GM19328 (cell line): ENCODE measurements around the gene KLHL6.
"Not testable (repeated sequence)": the region's sequence is repeated elsewhere in the genome, so short reads cannot be mapped to it uniquely, and the experiment has no call there.

Experiments used
- ATAC-seq: cut with Tn5 transposase; IDR thresholded peaks from one replicate; pipeline ENCODE4 v1.9.1; 2021; ENCODE audit warnings: mild to moderate bottlenecking, moderate library complexity; ENCODE audit not compliant: unreplicated experiment

Gene KLHL6

DNA sequence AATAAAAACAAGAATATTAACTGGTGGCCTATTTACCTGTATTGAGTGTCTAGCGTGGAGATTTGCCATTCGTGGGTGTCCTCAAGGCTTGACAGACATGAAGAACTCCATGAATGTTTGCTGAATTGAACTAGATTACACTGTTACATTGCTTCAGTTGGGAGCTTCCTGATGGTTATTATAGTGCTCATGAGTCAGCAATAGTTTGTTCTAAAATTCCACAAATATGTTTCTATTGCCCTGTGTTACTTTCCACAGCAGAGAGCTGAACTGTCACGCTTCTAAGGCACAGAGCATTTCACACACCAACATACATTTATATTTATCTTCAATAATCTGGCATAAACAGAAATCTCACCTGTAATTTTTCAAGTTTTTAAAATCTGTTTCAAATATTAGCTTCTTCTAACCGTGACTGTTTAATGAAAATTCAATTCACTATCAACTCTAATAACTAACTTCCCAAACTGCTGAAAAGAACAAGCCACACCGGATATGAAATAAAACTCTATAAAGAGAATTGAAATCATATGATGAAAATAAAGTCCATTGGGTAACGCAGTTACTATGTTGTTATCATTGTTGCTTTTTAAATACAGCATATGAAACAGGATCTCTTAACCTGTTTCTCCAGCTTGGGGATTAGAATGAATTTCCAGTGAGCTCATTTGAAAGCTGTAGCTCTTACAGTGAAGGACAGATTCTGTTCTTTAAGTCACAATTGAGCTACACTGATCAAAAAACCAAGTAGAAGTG is 65.9 kb downstream of the KLHL6 start:
- no peak for ATAC-seq

DNA sequence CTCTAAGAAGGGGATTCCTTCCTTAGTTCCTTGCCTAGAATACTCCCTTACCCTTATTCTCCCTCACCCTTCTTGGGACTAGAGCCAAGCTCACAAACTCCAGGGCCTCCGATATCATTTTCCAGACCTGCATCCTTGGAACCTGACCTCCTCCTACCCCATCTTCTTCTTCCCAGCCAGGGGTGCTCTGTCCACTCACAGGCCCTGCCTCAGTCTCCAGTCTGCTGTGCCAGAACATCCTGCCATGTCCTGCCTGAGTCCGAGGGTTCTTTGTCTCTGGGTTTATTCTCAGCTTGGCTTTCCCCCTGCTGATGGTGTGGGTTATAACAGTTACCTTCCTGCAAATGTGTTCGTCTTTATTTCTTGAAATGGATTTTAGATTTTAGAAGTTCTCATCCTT is 67.2 kb downstream of the KLHL6 start:
- ATAC-seq, result no peak

DNA sequence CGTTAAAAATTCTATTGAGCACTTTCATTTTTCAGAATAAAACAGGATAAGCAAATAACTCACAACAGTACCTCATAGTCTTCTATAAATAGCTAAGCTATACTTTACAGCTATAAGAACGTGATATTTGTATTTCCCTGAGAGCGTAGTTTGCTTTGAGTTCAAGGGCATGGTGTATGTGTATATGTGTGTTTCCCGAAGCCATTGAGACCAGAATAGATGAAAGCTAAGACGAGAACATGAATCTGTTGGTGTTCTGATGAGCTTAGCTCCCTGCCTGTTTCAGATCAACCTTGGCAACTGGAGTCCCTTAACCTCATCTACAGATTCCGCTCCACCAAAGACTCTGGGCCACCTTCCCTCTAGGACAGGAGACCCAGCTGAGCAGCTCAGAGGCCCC is 67.6 kb downstream of the KLHL6 start:
- no peak for ATAC-seq

DNA sequence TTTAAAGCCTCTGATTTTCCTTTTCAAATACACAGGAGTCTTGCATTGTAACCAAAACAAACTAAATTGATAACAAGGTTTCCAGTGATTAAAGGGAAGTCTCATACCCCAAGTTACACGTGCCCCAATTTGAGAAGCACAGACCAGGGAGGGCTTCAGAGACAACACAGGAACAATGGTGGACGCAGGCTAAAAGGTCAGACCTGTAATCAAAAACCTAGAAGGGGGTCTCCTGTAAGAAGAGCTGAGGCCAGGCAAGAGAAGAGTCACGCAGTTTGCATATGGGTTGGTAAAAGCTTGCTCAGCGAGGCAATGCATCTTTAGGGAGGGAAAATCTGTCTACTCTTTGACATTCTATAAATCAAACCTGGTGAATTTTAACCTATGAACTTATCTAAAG is 68.5 kb downstream of the KLHL6 start:
- ATAC-seq, result no peak

DNA sequence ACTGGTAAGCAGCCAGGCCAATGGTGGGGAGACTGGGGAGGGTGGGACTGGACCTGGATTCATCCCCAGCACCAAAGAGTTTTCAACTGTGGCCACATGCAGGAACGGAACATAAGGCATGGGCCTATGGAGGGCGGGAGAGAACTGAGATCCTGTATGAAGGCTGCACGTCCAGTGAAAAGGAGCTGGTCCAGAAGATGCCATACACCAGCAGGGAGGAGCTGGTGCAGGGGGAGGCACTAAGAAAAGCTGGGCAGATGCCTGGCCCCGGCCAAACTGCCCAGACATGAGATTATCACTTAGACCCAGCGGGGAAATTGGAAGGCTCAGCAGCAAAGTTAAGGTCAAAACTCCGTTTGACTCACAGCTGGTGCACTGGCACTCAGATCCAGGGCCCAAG is 69.0 kb downstream of the KLHL6 start:
- no peak for ATAC-seq

DNA sequence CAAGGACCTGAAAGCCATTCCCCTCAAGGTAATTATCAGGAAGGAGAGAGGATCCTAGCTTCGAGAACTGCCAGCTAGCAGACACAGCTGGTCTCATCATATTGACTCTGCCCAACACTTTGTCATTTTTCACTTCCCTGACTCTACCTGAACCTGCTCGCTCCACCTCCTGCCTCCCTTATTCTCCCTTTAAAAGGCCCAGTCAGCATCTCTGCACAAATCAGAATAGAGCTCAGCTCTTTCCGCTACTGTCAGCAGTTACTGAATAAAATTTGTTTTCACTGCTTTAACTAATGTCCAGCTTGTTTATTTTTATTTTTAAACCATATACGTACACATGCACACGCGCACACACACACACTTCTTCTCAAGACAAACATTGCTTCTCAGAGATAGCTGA is 69.9 kb downstream of the KLHL6 start:
- no peak for ATAC-seq

DNA sequence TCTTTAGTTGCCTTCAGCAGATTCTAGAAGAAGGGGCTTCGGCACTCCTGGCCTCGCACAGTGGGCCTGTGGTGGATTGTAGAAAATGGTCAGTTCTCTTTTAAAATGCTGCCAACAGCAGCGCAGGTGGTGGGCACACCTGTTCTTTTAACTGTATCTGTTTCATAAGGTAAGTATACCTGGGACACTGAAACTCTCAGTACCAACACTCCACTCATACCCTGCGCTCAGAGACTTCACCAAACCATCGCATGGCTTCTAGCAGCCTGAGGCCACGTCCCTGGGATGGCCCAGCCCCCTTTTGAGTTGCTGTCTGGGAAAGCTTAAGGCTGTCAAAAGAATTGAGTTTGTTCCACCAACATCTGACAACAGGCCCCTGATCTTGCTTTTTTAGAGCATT is 70.4 kb downstream of the KLHL6 start:
- ATAC-seq, result no peak

DNA sequence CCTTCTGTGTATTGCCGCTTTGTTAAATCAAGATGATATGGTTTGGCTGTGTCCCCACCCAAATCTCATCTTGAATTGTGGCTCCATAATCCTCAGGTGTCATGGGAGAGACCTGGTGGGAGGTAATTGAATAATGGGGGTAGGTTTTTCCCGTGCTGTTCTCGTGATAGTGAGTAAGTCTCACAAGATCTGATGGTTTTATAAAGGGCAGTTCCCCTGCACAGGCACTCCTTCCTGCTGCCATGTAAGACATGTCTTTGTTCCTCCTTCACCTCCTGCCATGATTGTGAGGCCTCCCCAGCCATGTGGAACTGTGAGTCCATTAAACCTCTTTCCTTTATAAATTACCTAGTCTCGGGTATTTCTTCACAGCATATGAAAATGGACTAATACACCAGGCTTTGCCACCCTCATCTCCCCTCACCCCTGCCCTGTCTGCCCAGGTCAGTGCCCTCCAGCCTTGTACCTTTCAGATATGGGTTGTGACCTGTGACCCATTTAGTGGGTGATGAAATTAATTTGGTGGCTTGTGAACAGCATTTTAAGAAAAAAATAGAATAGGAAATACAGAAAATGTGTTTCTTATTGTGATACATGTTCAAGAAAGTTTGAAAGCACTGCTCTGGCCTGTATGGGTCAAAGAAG is 71.0 kb downstream of the KLHL6 start:
- no peak for ATAC-seq

DNA sequence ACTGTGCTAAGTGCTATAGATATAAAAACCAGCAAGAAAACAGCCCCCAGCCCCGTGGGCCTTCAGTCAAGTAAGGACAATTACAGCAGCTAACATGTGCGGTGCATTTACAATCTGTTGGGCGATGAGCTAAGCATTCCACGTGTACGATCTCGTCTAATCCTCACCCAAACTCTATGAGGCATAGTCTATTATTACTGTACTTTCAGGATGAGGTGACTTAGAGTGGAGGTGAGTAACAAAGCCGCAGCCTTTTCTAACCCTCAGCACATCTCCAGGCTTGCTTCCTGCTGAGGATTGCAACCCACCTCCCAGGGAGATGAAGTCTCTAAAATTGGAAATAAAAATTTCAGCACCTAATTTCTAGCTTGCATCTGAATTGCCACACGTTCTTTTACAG is 73.9 kb downstream of the KLHL6 start:
- no peak for ATAC-seq

DNA sequence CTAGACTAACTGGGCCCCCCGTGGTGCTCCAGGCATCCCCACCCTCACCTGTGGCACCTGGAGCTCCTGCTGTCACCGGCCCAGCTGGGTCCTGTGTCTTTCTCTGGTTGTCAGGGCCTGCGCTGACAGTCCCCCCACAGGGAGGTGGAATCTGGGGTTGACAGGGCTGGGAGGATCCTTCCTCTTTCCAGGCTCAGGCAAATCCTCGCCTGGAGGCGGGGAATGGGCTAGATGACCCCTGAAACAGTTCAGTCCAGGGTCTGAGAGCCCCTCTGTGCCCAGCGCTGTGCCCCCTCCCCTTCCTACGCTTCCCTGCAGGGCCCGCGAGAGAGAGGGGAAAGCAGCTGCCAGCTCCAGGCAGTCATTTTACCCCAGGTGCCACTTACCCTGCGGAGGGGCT is 77.0 kb downstream of the KLHL6 start:
- no peak for ATAC-seq

DNA sequence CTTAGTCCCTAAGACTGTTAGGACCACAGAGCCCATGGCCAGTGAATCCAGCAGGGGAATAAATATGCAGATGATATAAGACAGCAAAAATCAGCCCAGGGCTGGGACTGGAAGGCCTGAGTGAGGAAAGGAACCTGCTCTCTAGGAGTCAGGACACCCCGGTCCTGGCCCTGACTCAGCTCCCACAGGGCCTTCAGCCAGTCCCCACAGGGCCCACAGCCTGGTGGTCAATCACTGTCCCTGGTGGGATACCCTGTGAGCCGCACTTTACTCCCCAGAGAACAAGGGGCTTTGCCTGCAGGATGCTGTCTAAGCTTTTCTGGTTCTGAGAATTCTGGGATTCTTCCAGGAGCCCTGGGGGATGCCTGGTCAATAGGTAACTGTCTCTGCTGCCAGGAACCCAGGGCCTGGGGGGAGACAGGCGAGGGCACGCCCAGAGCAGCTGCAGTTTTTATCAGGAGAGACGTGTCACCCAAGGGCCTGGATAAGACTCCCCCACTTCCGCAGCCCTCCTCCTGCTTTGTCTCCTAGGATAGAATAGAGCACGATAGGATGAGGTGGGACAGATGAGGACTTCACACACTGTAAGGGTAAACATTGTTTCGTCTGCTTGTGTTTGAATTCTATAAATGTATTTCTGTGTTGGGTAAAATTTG is 77.6 kb downstream of the KLHL6 start:
- ATAC-seq, result no peak

DNA sequence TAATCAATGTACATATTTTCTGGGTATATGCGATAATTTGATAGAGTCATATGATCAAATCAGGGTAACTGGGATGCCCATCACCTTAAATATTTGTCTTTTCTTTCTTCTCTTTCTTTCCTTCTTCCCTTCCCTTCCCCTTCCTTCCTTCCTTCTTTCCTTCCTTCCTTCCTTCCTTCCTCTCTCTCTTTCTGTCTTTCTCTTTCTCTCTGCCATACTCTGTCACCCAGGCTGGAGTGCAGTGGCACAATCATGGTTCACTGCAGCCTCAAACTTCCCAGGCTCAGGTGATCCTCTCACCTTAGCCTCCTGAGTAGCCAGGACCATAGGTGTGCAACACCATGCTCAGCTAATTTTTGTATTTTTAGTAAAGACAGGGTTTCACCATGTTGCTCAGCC is 79.7 kb downstream of the KLHL6 start:
- not testable (repeated sequence) for ATAC-seq

DNA sequence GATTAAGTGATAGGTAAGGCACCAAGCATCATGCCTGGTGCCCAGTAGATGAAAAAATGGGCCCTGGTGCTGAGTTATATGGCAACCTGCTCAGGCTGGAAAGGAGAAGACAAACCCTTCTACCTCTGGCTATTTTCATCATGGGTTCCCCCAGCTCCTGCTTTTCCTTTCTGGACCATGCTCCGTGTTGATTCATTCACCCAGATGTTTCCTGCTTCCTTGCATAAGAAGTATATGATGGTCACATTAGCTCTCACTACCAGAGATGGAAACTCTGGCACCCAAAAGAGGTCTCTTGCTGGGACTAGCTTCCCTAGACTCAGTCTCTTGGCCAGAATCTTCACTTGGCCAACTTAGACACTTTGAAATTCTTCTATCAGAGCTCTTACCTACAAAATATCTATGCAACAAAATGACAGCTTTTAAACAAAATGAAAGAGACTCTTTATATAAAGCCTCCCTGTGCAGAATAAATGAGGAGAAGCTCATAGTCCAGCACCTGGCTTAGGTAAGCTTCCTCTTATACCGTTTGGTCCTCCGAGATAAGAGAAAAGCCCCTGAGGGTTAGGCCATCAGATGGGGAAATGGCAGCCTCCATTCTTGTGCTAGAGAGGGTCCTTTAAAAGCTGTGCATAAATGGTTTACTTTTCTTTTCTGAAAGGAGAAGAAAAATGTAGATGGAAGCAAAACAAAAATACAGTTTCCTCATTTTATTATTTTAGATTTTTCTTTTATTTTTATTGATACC is 80.3 kb downstream of the KLHL6 start:
- ATAC-seq, result no peak

DNA sequence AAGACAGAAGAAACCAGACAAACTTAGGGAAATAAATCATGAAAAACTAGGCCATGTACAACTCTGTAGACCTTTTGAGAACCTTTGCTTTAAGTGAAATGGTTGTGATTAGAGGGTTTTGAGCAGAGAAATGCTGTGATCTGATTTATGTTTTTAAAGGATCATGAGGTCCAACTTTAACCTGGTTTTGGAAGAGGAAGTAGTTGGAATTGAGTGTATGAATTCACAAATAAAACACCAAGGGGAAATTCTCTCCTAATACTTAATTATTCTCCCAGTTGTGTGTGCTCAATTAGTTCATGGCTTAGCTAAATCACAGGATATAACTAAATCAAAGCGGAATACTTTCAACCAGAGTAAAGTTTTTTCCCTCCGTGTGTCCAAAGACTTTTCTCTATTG is 81.5 kb downstream of the KLHL6 start:
- ATAC-seq, result no peak

DNA sequence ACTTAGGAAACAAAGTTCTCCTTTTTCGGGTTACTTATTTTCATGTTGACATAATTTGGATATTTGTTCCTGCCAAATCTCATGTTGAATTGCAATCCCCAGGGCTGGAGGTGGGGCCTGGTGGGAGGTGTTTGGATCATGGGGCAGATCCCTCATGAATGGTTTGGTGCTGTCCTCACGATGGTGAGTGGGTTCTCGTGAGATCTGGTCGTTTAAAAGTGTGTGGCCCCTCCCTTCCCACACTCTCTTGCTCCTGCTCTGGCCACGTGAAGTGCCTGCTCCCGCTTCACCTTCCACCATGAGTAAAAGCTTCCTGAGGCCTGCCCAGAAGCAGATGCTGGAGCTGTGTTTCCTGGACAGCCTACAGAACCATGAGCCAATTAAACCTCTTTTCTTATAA is 83.4 kb downstream of the KLHL6 start:
- ATAC-seq, result no peak

DNA sequence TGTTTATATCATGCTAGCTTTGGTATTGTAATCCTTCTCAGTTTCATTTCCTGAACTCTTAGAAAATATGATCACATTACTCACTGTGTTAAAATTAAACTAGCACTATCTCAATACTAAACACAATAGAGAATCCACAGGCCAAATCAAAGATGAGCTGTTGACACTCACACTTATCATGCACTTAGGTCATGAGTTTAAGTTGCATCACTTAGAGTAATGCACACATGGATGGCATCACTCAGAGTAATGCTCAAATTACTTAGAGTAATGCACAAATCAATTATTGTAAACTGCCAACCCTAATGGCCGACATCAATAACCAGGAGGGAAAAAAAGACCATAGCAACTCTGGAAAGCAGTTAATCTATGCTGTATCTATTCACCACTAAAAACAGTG is 87.1 kb downstream of the KLHL6 start:
- ATAC-seq, result no peak

DNA sequence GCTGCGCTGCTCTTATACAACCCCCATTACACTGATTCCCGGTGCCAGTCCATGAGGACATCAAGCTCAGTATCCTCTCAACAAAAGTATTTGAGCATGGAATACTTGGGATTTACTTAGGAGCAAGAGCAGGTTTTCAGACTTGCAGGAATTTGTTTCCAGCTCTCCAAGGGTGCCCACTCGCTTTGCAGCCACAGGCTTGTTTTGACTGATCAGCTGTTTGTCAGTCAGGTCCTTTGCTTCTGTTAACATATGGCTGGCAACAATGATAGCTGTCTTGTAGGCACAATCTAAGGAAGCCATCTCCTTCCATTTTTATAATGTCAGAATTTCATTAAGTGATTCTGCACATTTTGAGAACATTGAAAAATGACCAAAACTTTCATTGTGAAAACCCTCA is 88.9 kb downstream of the KLHL6 start:
- ATAC-seq, result no peak

DNA sequence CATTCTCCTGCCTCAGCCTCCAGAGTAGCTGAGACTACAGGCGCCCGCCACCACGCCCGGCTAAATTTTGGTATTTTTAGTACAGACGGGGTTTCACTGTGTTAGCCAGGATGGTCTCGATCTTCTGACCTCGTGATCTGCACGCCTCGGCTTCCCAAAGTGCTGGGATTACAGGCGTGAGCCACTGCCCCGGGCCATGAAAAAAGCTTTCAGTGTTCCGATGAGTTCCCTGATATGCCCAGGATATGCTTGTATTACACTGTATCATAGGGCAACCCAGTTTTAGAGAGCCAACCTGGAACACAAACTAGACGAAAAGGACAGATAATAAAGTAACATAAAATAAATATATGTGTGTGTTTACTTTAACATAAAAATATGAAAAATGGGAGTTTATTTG is 89.8 kb downstream of the KLHL6 start:
- not testable (repeated sequence) for ATAC-seq

DNA sequence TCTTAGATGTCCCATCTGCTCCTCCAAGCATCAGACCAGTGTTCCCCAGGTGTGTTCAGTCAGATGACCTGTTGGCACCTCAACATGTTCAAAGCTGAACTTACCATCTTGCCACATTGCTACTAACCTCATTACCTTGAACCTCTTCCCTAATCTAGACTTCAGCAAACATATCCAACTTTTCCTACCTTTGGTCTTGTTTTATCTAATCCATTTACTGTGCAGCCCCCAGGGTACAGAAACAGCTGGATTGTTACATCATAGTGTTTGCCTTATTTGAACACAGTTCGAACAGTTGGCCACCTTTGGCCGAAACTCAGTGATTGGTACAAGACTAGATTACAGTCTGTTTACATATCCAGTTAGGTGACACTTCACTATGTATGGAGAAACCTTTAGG is 91.0 kb downstream of the KLHL6 start:
- ATAC-seq, result no peak

DNA sequence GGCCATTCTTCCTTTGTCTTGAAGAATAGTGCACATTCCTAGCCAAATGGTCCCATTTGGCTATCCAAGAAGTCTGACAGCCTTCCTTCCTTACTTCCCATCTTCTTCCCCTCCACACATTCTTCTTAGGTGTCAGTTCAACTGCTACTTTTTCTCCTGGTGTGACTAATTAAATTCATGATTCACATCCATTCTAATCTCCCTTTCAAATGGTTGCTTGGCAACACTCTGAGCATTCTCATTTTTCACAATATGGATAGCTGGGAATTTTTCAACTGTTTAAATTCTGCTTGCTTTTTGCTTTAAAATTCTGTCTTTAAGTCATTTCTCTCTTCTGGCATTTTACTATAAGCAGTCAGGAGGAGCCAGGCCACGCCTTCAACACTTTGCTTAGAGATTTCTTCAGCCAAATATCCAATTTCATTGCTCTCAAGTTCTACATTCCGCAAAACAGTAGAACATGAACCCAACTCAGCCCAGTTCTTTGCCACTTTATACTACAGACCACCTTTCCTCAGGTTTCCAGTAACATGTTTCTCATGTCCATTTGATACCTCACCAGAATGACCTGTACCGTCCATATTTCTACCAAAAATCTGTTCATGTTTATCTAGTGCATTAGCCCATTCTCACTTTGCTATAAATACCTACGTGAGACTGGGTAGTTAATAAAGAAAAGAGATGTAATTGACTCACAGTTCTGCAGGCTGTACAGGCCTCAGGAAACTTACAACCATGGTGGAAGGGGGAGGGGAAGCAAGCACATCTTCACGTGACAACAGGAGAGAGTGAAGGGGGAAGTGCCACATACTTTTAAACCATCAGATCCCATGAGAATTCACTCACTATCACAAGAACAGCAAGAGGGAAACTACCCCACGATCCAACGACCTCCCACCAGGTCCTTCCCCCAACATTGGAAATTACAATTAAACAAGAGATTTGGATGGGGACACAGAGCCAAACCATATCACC is 95.1 kb downstream of the KLHL6 start:
- no peak for ATAC-seq
